T1000 (cell line): ENCODE results near the gene LDLRAD1.
"Not testable (repeated sequence)": the region's sequence is repeated elsewhere in the genome, so short reads cannot be mapped to it uniquely, and the experiment has no call there.

Source experiments
- DNase-seq: peaks from one replicate; lab custom pipeline; 2025; ENCODE audit warnings: mixed read lengths; lab: John Stamatoyannopoulos, UW

Gene LDLRAD1, protein sequence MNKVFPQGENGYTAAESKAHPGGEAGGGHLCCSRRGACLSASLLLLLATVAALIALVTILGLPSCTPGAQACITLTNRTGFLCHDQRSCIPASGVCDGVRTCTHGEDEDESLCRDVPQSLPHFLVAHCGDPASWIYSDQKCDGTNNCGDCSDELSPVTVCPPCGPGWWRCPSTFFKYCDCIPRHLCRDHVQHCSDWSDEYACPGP

DNA sequence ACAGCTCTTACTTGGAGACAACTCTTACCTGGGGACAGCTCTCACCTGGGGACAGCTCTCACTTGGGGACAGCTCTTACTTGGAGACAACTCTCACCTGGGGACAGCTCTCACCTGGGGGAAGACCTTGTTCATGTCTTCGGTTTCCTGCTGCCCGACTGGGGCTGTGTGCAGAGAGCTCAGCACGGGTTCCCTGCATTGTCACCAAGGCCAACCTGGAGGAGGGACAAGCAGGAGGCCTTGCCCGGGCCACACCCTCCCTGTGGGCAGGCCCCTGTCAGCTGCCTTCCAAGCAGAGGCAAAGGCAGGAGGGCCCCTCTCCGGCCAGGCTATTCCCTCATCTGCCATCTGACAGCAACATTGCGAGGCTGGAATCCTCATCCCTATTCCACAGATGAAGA is at the start of gene LDLRAD1:
Gene LDLRAD1, minus strand, starts transcription at position 208 of the 400 bp plus-strand sequence. Its CDS starts 74 bp downstream, at position 134.
- no peak for DNase-seq

DNA sequence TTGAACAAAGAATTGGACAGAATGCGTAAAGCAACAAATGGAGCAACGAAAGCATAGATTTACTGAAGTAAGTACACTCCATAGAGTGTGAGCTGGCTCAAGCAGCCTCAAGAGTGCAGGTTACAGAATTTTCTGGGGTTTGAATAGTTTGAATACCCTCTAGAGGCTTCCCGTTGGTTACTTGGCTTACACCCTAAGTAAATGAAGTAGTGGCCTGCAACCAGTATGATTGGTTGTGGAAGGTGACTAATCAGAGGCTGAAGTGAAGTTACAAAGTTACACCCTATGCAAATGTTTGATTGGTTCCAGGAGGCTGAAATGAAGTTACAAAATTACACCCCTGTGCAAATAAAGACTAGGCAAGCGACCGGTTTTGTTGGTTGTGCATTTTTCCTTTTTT is 46.3 kb upstream of the LDLRAD1 start:
- no peak for DNase-seq

DNA sequence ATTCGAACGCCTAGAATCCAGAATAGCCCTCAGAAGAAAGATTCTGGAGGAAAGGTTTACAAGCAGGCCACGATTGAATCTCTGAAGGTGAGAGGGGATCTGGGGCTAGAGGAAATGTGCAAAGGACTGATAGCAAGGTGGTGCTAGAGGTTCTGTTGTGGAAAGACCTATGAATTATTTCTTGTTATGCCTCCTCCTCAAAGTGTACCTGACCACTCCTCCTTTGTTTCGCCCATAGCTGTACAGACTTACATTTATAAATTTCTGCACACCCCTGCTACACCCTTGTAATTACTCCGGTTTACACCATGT is 36.4 kb upstream of the LDLRAD1 start:
- no peak for DNase-seq

DNA sequence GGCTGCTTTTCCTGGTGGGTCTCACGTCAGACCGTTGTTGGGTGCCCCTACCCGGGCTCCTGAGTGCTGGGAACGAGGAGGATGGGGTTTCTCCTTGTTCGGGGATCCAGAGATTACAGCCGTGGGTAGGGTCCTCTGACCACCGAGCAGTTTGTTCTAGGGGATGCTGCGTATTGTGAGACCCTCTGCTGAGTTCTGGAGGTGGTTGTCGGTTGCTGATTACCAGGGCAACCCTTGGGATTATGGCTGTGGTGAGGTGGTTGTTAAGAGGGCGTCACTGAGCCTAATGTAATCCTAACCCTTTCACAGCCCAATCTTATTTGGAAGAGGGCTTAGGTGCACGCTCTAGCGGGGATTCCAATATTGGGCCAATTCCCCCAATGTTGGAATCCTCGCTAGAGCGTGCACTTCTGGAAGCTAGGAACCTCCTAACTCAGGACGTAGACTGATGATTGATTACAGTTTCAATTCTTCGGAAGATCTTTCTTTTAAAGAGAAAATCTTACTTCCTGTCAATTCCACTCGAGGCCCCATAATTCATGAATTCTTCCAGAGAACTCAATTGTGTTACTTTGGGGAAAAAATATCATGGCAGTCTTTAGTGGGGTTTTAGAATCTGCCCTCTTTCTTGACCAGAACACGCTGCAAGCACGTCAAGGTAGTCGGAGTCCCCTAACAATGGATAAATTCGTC is 35.9 kb upstream of the LDLRAD1 start:
- no peak for DNase-seq

DNA sequence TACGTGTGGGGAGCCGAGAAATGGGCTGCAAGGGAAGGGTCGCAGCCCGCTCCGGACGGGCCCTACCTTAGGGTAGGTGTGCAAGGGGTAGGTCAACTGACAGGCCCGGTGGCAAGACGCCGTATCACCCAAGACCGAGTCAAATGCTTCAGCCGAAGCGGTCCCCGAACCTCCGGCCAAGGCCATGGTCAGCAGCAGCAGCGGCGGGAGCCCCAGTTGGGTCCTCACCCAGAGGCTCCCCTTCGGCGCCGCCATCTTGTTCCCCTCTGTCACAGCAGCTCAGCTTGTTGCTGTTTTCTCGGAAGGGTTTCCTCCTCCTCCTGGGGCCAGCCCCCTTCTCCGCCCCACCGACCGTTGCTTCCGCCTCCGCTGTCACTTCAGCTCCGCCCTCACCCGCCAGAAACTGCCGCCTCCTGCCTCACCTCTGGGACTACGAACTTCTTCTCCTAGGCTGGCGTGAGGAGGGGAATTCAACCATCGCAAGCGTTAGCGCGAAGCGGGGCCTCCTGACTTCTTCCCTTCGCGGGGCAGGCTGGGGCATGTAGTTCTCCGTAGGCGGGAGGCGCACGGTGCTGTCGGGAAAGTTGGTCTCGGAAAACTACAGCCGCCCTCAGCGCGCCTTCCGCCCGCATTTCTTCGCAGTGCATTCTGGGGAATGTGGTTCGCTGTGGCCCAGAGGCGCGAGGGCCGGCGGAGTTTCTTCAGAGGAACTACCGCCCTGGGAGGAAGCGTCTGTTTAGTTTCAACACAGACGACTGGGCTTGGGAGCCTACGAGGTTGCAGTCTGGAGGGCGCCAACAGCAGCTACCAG is 35.2 kb upstream of the LDLRAD1 start, which contains the start of the genes TCEANC2 and TMEM59:
Gene TCEANC2, plus strand, starts transcription at position 675 of the 811 bp plus-strand sequence. CDS start 815 bp downstream, outside the sequence.
Gene TMEM59, minus strand, starts transcription at position 271 of the 811 bp plus-strand sequence. Its CDS starts 16 bp downstream, at position 255.
- peak; percentile 98 for DNase-seq

DNA sequence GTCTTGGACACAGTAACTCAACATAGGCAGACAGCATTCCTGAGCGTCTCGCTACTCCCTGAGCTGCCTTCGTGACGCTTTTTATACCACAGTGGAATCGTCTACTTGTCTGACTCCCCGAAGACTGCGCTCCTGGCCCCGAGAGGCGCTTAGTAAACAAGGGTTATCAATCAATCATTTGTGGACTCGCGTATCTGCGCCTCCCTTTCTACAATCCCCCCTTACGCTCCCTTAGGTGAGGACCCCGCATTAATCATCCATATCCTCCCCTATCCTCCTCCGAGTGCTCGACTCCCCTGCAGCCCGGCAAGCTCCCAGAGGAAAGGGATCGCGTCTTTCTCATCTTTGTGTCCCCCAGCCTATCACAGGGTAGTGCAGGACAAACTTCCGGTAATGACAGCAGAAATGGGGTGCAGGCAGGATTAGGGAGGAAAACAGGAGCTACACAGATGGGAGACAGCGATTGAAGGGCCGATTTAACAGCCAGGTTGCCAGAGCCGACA is 34.5 kb upstream of the LDLRAD1 start:
- DNase-seq, result peak; percentile 30

DNA sequence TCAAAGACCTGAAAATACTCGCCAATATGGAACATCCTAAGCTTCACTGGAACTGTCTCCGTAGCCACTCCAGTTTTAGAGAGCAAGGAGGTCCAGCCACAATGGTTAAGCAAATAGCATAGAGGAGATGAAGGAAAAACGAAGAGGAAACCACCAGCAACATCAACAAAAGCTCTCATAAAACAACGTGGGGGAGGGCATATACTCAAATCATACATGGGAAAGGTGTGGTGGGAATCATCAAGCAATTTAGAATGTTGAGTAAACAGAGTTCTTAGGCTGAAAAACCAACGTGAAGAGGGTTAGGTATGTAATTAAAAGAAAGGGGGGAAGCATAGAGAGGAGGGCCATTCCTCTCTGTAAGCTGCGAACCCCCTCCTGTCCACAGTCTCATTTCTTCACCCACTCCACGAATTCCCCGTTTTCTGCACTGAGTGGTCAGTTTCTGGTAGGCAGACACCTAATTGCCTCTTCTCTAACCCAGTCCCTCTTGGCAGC is 34.0 kb upstream of the LDLRAD1 start:
- no peak for DNase-seq

DNA sequence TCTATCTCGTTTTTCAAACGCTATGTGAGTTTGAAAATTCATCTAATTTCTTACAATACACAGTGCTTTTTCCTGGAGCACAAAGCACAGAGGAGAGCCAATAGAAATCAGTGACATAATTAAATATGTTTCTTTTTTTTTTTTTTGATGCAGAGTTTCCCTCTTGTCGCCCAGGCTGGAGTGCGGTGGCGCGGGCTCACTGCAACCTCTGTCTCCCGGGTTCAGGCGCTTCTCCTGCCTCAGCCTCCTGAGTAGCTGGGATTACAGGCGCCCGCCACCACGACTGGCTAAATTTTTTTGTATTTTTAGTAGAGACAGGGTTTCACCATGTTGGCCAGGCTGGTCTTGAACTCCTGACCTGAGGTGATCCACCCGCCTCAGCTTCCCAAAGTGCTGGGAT is 32.4 kb upstream of the LDLRAD1 start:
- DNase-seq, result not testable (repeated sequence)

DNA sequence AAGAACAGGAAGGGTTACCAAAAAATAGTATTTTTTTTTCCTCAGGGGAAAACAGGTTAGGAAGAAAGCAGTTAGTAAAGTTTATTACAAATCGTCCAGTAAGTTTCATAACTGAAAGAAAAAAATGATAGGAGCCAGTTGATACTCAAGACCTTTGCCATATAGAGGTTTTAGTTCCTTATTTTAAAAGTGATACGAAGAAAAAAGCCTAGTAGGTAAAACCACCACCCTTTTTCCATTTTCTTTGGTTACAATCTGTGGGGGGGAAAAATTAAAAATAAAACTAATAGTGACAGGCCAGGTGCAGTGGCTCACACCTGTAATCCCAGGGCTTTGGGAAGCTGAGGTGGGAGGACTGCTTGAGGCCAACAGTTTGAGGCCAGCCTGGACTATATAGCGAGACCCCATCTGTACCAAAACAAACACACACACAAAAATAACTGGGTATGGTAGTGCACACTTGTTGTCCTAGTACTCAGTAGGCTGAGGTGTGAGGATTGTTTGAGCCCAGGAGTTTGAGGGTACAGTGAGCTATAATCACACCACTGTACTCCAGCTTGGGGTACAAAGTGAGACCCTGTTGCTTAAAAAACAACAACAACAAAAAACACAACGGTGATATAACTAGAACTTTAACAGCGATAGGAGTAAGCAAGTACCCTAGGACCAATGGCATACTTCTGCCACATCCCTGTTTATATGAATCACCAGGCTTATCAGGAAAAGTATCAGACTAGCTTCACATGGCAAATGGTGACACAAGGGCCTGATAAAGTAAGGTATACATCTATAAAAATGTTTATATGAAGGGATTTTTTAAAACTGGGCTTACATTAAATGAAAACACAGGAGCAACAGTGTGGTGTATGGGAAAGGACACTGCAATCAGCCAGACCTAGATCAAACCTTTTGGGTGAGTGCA is 29.7 kb upstream of the LDLRAD1 start:
- no peak for DNase-seq

DNA sequence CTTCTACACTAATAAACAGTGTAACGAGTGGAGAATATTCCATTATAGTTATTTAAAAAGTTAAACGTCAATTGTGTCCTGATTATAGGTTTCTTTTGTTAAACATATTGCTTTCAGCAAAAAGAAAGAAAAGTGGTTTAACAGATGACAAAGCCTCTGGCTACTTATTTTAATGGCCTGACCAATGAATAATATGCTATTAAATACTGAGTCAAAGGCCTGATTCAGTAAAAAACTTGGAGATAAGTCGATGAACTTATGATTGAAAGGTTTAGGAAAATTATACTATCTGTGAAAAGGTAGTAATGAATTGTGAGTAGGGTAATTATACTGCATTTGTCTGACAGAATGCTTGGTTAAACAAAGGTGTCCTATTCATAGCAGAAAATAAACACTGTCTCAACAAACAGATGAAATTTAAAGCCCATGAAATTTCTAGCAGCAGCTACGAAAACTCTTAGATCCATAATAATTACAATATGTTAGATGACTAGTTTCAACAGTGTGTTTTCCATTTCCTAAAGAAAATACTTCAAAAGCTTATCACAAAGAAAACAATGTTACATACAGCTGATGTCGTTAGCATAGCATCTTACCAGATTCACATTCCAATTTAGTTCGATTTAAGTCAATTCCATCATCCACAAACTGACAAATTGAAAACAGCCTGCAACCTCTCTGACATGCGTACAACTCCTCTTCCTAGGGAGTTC is 28.8 kb upstream of the LDLRAD1 start:
- no peak for DNase-seq

DNA sequence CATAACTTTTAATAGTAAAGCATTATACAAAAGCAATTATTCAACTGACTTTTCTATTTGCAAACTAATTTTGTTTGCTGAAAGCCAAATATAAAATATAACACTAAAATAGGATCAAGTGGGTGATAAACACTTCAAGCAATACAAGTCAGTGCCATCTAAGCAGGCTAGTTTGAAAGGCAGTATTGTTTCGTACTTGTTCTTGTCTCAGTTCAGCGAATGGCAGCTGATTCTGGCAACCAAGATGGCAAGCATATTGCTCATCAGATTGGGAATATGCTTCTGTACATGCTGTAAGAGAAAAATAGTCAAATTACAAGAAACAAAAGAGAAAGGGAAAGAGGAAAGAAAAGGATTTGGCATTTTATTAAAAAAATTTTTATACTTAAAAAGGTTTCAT is 27.5 kb upstream of the LDLRAD1 start:
- no peak for DNase-seq

DNA sequence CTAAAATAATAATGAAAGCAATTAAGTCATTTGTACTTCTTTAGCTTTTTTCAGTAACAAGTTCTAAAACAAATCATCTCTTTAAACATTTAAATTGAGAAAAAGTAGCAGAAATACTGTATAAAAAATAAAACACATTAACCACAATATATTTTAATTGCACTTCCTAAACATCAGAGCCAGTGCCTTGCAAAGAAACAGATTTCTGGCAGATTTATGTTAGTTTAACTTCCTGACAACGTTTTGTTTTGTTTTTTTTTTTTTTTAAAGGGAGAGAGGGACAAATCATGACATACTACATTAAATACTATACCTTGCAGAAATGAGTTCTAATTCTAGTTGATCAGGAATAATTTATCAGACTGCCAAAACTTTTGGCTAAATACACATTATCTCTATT is 23.8 kb upstream of the LDLRAD1 start:
- DNase-seq, result no peak

DNA sequence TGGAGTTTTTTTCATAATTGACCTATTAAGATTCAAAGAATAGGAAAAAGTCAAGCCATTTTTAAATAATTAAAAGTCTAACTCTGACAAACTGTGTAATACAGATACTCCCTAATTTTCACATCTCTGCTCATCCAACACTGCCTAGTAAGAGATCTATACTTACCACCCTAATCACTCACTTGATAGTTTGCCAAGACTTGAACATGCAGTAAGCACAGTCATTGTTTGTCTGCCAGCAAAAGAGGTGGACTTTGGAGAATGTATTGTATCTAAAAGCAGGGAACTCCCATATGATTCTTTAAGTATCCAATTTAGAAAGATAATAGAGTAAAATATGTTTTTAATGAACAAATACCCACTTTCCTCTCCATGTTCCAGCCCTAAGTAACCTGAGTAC is 19.5 kb upstream of the LDLRAD1 start:
- no peak for DNase-seq

DNA sequence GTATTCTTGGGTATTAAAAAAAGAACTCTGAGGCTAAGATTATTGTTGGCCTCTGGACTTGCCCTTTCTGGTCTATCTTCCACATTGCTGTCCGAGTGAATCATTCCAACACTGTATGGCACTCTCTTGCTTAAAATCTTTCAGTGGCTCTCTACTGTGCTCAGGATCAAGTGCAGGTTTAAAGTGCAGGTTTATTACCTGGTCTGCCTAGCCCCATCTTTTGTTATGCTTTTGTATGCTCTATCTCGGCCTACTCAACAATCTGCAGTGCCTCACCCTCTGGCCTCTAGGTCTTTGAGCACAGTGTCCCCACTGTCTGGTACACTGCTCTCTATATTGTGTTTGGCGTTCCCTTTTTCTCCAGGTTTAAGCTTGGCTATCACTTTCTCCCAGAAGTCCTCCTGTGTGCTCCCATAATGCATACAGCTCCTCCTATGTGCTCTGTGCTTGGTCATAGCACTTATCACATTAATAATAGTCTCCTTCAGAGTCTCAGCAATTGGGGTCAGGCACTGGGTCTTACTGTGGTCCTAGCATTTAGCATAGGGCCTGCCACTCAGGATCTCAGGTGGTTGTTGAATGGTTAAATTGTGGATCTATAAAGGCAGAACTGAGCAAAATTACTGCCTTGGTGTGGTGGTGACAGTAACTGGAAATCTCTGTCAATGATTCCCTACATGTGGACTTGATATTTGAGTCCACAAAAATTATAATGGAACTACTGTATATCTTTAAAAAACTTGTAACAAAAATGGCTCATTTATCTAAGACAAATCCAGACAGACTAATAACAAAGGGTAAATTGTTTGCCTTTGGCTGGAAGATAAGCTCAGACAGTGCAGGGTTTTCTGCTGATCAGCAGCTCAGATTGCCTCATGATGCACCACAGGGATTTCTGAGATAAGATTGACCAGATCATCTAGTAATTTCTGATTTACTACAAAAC is 10.6 kb upstream of the LDLRAD1 start:
- no peak for DNase-seq

DNA sequence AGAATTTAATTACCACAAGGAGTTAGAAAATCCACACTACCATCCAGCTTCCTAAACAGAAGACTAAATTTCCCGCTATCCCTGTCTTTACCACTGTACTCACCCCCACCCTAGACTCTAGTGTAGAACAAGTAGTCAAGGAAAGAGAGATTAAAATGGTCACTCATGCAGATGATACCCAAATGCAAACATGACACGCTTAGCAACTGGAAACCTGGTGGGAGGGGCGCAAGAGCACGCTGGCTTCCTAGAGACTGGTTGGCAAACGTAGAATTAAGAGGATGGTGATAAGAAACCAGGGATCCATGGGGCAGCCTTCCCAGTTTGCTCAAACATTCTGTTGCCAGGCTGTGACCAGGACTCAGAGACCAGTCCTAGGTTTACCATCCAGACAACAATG is 9.9 kb upstream of the LDLRAD1 start:
- no peak for DNase-seq

DNA sequence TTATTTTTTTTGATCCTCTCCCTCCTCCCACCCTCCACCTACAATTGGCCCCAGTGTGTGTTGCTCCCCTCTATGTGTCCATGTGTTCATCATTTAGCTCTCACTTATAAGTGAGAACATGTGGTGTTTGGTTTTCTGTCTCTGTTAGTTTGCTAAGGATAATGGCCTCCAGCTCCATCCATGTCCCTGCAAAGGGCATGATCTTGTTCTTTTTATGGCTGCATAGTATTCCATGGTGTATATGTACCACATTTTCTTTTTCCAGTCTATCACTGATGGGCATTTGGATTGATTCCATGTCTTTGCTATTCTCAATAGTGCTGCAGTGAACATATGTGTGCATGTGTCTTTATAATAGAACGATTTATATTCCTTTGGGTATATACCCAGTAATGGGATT is 6.8 kb upstream of the LDLRAD1 start:
- not testable (repeated sequence) for DNase-seq

DNA sequence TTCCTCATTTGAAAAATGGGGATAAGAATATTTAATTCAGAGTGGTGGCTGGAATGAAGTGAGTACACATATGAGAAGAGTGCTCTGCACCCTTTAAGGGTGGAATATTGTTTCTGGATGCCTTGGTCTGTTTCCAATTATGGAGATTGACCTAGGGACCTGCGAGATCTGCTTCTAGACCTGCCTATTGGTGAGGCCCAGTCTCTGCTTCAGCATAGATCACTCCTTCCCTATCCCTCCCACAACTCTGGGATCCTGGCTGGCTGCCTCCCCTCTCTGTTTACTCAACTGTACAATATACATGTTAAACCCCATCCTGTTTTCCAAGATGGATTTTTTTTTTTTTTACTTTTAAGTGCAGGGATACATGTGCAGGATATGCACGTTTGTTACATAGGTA is 6.4 kb upstream of the LDLRAD1 start:
- DNase-seq, result no peak

DNA sequence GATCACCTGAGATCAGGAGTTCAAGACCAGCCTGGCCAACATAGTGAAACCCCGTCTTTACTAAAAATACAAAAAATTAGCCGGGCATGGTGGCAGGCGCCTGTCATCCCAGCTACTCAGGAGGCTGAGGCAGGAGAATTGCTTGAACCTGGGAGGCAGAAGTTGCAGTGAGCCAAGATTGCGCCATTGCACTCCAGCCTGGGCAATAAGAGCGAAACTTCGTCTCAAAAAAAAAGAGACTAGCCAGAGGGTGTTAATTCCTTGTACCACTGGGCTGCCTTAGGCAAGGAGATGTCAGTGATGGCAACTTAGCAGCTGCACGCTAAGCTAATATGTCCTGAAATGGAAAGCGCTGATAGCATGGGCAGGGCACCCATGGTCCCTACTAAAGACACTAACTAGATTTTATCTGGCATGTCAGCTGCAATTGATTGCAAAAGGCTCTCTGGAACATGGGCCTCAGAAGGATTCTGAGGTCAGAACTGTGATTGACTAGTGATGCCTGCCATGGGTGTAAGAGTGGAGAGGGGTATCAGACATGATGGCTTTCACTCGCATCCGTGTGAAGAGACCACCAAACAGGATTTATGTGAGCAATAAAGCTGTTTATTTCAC is 1.7 kb upstream of the LDLRAD1 start:
- DNase-seq, result not testable (repeated sequence)

DNA sequence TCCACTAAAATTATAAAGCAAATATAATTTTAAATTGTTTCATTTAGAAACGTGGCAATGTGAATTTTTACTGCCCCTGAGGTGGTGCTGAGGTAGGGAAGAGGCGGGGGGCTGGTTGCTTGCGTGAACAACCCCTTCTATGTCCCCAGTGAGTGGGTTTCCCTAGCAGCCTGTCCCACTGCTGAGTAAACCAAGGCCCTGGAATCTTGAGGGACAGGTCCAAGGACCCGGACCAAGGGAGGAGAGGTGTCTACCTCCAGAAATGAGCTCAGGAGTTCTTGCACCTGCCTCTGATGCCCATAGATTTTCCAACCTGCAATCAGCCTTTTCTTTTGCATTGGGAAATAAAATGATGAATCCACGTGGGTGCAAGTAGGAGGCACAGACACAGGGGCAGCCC is 649 bp upstream of the LDLRAD1 start:
- no peak for DNase-seq
